ENCODE measurements around the gene DNAH5.

DNAH5 gene

GRCh38 chr5:13941468-13941867 lies 3.0 kb downstream of the DNAH5 start:
- DNase-seq: no peak

GRCh38 chr5:13939638-13940037 lies 4.8 kb downstream of the DNAH5 start:
- DNase-seq: peak; percentile 72

- no peak for DNase-seq
Observed at GRCh38 chr5:13934921-13935320, 9.6 kb downstream of the DNAH5 start.

GRCh38 chr5:13934125-13934524 lies 10.4 kb downstream of the DNAH5 start:
- DNase-seq: no peak

- DNase-seq: no peak
Observed at GRCh38 chr5:13932561-13932960, 11.9 kb downstream of the DNAH5 start.

- no peak for DNase-seq
Observed at GRCh38 chr5:13932011-13932410, 12.5 kb downstream of the DNAH5 start.

GRCh38 chr5:13930541-13931171 lies 13.8 kb downstream of the DNAH5 start:
- DNase-seq: peak; percentile 89

GRCh38 chr5:13926731-13927130 lies 17.8 kb downstream of the DNAH5 start:
- no peak for DNase-seq

- no peak for DNase-seq
Observed at GRCh38 chr5:13921578-13921977, 22.9 kb downstream of the DNAH5 start.

- no peak for DNase-seq
Observed at GRCh38 chr5:13919786-13920185, 24.7 kb downstream of the DNAH5 start.

GRCh38 chr5:13919087-13919486 lies 25.4 kb downstream of the DNAH5 start:
- no peak for DNase-seq

- DNase-seq: no peak
Observed at GRCh38 chr5:13917061-13917460, 27.4 kb downstream of the DNAH5 start.

GRCh38 chr5:13913962-13914361 lies 30.5 kb downstream of the DNAH5 start:
- DNase-seq: no peak

GRCh38 chr5:13910637-13911288 lies 33.7 kb downstream of the DNAH5 start:
- no peak for DNase-seq

- no peak for DNase-seq
Observed at GRCh38 chr5:13910201-13910600, 34.3 kb downstream of the DNAH5 start.

- DNase-seq: no peak
Observed at GRCh38 chr5:13909271-13909670, 35.2 kb downstream of the DNAH5 start.

GRCh38 chr5:13898569-13898968 lies 45.9 kb downstream of the DNAH5 start:
- DNase-seq: no peak

GRCh38 chr5:13878357-13878756 lies 66.1 kb downstream of the DNAH5 start:
- no peak for DNase-seq

GRCh38 chr5:13866792-13867191 lies 77.7 kb downstream of the DNAH5 start:
- DNase-seq: no peak

- no peak for DNase-seq
Observed at GRCh38 chr5:13865312-13865711, 79.2 kb downstream of the DNAH5 start.

- DNase-seq: no peak
Observed at GRCh38 chr5:13860146-13860545, 84.3 kb downstream of the DNAH5 start.

GRCh38 chr5:13859270-13860065 lies 85.0 kb downstream of the DNAH5 start:
- no peak for DNase-seq

GRCh38 chr5:13843175-13843846 lies 101.2 kb downstream of the DNAH5 start:
- no peak for DNase-seq

- DNase-seq: no peak
Observed at GRCh38 chr5:13833440-13833839, 111.0 kb downstream of the DNAH5 start.

Data from DMS79 treated with DMSO at 0.1 percent for 48 hours (cell line).